Stimulated activated CD8-positive, alpha-beta memory T cell treated with anti-CD3 and anti-CD28 coated beads, Interleukin-2, amount 100 ng/mL, for 1 hour (primary cell): Measurements from ENCODE around the gene MAPK8IP3.

Experiments
- DNase-seq, 2 donors: peaks; one replicate each; pipeline ENCODE4 v3.0.0-alpha.2; 2020; ENCODE audit warnings: low read depth in 2 of 2

Gene MAPK8IP3, protein sequence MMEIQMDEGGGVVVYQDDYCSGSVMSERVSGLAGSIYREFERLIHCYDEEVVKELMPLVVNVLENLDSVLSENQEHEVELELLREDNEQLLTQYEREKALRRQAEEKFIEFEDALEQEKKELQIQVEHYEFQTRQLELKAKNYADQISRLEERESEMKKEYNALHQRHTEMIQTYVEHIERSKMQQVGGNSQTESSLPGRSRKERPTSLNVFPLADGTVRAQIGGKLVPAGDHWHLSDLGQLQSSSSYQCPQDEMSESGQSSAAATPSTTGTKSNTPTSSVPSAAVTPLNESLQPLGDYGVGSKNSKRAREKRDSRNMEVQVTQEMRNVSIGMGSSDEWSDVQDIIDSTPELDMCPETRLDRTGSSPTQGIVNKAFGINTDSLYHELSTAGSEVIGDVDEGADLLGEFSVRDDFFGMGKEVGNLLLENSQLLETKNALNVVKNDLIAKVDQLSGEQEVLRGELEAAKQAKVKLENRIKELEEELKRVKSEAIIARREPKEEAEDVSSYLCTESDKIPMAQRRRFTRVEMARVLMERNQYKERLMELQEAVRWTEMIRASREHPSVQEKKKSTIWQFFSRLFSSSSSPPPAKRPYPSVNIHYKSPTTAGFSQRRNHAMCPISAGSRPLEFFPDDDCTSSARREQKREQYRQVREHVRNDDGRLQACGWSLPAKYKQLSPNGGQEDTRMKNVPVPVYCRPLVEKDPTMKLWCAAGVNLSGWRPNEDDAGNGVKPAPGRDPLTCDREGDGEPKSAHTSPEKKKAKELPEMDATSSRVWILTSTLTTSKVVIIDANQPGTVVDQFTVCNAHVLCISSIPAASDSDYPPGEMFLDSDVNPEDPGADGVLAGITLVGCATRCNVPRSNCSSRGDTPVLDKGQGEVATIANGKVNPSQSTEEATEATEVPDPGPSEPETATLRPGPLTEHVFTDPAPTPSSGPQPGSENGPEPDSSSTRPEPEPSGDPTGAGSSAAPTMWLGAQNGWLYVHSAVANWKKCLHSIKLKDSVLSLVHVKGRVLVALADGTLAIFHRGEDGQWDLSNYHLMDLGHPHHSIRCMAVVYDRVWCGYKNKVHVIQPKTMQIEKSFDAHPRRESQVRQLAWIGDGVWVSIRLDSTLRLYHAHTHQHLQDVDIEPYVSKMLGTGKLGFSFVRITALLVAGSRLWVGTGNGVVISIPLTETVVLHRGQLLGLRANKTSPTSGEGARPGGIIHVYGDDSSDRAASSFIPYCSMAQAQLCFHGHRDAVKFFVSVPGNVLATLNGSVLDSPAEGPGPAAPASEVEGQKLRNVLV (N-terminal part only)

DNA sequence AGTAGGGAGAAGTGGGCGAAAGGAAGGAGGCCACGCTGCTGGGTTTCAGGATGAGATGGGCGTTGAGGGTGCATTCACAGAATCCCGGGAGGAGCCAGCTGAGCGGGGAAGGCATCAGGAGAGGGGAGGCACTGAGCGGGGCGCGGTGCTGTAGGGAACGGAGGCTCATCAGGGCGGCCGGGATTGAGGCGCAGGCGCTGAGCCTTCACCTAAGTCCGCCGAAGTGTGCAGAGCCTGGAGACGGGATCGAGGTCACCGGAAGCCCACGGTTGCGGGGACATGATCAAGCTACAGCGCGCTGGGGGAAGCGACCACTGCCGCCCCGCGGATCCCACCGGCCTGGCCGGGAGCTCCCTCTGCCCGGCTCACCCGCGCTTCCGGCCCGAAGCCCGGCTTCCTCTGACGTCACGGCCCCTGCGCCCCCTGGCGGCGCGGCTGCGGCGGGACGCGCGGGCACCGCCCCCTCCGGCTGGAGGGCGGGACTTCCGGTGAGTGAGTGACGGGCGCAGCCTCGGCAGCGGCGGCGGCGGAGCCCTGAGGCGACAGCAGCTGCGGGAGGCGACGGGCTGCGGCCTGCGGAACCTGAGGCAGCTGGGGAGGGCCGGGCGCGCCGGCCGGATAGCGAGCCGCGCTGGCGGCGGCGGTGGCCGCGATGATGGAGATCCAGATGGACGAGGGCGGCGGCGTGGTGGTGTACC lies at the start of gene MAPK8IP3:
Gene MAPK8IP3, plus strand, starts transcription at position 508 of the 698 bp plus-strand sequence. Its CDS starts 145 bp downstream, at position 653.
- peak; percentile 92 for DNase-seq

DNA sequence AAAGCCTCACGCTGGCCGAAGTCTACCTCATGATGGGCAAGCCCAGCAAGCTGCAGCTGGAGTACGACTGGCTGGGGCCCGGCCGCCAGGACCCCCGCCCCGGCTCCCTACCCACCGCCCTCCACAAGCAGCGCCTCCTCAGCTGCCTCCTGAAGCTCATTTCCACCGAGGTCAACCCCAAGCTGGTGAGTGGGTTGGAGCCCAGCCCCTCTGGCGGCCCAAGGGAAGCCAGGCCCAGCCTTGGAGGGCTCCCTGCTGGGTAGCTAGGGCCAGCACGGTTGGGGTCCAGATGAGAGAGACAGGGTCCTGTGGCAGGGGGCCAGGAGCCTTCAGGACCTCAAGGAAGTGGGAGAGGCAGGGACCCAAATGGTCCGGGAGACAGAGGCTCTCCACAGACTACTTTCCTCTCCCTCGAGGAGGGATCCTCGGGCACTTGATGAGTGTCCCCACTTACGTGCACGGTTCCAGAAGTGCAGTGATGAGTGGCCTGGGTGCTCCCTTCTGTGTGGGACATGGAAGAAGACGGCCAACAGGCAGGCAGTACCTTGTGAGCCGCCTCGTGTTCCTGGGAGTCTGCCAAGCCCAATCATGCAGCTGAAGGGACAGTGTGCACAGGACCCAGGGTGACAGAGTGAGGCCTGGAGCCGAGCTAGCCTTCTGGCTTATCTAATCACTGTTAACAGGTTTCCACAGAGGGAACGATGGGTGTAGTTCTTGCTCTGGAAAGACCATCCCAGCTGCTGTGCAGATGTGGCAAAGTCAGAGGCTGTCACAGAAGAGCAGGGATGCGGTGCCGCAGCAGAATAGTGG lies 49.0 kb upstream of the MAPK8IP3 start:
- DNase-seq, result no peak

DNA sequence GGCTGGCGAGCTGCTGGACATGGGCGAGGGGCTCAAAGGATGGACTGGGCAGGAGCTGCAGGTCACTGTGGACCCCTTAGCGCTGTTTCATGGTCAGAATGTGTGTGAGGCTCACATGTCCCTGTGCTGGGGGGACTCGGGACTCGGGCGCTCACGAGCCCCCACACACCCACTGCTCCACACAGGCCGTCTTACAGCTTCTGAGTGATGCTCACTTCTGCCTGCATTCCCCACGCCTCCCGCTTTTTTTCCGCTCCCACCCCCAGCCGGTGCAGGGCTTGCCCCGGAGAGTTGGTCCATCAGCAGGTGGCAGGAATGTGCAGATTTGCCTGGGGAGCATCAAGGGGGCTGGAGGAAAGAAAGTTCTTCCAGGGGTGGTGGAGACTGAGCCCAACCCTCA lies 48.2 kb upstream of the MAPK8IP3 start:
- DNase-seq, result no peak

DNA sequence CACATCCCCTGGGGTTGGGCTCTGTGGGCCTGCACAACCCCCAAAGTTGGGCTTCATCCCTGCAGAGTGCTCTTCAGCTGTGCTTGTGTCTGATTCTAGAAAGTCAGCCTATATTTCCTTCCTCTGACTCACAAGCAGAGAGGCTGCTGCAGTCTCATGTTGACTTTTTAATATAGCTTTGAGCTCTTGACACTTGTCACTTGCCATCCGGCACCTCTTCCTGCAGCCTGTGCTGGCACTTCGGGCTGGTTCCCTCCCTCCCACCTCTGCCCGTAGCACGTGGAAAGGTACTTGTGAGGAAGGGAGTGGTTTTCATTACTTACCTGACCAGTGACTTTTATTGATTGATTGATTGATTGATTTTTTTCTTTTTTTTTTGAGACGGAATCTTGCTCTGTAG lies 47.0 kb upstream of the MAPK8IP3 start:
- no peak for DNase-seq

DNA sequence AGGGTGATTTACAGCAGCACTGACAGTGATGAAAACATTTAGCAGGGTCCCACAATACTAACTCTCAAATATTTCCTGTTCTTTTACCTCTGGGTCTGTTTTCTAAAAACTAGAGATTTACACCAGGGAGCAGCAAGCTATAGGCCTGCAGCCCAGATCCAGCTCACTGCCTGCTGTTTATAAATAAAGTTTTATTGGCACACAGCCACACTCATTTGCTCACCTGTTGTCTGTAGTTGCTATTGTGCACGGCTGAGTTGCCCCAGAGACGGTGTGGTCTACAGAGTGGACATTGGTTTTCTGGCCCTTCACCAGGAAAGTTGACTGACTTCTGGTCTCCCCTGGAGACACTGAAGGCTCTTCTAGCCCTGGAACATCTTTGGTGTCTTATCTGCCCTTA lies 44.2 kb upstream of the MAPK8IP3 start:
- no peak for DNase-seq

DNA sequence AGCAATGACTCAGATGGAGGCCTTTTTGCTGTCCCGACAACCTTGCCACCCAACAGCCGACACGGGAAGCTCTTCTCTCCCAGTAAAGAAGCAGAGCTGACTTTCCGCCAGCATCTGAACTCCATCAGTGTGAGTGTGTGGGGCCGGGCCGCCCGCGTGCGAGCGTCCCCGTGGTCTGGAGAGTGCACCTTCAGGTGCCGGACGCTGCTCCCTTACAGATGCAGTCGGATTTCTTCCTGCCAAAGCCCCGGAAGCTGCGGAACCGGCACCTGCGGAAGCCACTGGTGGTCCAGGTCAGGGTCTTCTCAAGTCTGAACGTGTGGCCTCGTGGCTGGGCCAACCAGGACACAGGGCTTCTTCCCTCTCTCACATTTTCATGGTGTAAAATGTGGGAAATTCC lies 43.5 kb upstream of the MAPK8IP3 start:
- no peak for DNase-seq

DNA sequence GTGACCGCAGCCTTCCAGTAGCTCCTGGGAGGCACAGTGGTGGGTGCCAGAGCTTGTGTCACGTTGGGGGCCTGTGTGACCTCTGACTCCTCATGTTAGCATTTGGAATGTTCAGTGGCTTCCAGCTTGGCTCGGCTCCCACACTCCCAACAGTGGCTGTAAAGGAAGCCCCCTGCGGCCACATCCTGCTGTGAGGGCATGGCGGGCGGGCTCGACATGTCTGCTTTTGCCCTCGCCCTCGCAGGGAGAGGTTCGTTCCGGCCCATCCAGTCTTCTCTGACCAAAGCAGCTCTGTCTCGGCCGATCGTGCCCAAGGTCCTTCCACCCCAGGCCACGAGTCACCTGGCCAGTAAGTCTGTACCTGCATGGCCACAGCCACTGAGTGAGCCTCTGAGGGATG lies 40.2 kb upstream of the MAPK8IP3 start:
- no peak for DNase-seq

DNA sequence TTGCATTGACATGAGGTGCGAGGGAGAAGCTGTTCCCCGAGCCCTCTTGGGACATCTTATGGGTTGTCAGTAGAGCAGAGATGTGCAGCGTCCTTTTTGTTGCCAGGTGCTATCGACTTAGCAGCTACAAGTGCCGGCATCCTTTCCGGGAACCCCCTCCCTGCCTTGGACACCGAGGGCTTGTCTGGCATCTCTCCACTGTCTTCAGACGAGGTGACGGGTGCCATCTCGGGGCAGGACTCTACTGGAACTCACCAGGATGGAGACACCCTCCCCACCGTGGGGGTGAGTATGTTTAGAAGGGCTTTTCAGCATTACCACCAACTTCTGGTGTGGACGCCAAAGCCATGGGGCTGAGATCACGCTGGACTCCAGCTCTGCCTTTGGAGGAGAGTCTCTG lies 39.7 kb upstream of the MAPK8IP3 start:
- no peak for DNase-seq

DNA sequence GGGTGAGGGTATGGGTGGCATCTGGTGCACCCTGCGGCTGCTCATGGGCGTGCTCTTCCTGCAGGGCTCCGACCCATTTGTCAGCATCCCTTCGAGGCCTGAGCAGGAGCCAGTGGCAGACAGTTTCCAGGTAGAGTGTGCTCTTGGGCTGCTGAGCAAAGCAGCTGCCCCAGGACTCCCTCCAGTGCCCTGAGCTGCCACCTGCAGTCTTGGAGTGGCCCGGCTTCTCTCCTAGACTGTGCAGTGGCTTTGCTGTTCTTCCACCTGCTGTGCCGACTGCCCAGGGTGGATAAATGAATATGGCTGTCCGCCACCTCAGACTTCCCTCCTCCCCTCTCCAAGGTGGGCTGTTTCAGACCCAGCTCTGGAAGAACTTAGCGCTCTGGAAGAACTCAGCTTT lies 38.7 kb upstream of the MAPK8IP3 start:
- DNase-seq, result no peak

DNA sequence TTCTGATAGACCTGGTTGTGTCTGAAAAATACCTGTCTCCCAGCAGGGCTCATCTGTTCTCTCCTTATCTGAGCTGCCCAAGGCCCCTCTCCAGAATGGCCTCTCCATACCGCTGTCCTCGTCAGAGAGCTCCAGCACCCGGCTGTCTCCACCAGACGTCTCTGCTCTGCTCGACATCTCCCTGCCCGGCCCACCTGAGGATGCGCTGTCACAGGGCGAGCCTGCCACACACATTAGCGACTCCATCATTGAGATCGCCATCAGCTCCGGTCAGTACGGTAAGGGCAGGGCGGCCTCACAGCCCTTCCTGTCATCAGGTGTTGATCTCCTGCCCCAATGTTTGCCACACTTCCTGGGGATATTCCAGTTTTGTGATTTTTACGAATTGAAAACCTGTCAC lies 38.1 kb upstream of the MAPK8IP3 start:
- no peak for DNase-seq

DNA sequence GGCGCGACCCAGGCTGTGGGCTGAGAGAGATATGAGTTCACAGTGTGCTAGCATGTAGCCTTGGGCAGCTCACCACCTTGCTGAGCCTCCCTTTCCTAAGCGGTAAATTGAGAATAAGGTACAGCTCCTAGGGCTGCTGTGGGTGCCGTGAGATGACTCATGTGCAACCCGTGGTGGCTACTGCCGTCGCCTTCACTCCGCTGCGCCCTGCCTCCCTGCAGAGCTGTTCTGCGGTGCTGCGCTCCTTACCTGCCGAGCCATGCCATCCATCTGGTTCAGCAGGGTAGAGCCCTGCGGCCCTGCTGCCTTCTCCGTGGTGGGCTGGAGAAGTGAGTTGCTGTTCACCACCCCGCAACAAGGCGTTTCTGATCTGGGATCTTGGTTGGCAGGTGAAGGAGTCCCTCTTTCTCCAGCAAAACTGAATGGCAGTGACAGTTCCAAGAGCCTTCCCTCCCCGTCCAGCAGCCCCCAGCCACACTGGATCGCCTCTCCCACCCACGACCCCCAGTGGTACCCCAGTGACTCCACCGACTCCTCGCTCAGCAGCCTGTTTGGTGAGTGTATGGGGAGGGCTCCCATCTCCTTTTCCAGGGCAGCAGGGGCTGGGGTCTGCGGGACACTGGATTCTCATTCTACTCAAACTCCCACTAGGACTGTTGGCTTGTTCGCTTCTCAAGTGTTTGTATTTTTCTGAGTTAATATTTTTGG lies 37.2 kb upstream of the MAPK8IP3 start:
- no peak for DNase-seq

DNA sequence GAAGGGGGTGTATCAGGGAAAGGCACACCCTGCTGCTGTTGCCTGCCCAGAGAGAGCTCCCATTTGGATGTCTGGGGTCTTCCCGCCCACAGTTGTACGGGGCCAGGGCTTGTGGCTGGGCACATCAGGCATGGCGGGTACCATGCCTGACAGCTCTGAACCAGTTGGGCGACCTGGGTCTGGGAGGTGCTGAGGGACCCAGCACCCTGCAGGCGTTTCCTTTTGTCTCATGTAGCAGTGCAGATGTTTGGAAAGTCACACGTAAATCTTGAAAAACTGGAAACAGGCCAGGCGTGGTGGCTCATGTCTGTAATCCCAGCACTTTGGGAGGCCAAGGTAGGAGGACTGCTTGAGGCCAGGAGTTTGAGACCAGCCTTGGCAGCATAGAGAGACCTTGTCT lies 36.3 kb upstream of the MAPK8IP3 start:
- DNase-seq, result no peak

DNA sequence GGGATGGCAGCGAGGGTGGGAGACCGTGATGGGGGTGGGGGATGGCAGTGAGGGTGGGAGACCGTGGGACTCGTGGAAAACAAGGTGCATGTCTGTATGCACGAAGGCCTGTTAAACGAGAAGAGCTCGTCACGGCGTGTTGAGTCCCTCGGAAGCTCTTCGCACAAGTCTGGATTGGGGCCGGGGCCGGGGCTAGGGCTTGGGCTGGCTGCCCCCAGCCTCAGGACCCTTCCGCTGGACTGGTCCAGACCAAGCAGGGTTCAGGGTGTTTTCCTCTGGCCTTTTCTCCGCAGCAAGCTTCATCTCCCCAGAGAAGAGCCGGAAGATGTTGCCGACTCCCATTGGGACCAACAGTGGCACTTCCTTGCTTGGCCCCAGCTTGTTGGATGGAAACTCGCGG lies 35.6 kb upstream of the MAPK8IP3 start:
- DNase-seq, result no peak

DNA sequence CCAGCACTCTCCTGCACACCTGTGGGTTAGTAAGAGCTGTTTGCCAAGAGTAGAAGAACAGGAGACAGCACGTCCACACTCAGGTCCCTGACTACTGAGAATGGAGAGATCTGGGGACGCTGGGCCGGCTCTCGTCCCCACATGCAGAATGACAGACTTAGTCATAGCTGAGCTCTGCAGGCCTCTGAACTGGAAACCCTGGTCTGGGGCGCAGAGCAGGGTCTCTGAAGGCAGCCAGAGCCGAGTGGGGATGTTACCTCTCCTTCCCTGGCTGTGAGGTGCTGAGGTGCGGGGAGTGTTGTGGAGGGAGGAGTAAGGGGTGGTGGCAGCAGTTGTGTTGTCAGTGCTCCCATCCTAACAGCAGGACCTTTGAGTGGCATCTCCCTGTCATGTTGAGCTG lies 35.1 kb upstream of the MAPK8IP3 start:
- no peak for DNase-seq

DNA sequence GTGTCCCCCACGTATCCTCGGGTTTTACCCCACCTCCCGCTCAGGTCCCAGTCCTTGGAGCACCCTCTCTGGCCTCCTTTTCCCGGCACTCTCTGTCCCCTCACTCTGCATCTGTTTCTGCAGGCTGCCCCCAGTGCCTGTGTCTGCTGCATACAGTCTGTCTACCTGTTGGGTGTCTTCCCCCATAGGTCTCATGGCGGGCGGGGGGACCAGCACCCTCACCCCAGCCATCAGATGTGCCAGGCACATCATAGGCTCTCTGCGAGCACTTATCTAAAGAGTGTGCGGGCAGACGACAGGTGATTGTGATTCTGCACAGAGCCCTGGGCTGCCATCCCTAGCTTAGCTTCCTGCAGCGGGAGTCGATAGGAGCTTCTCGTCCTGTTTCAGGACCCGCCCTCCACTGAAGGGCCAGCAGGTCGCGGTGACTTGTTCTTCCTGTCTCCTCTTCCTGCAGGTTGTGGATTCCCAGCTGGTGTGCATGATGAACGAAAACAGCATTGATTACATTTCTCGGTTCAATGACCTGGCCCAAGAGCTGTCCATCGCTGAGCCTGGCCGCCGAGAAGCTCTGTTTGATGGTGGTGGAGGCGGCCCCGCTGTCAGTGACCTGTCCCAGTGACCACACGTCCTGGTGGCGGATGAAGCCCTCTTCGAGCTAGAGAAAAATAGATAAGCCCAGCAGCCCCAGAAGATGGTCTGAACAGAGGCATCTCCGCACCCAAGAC lies 32.4 kb upstream of the MAPK8IP3 start:
- no peak for DNase-seq

DNA sequence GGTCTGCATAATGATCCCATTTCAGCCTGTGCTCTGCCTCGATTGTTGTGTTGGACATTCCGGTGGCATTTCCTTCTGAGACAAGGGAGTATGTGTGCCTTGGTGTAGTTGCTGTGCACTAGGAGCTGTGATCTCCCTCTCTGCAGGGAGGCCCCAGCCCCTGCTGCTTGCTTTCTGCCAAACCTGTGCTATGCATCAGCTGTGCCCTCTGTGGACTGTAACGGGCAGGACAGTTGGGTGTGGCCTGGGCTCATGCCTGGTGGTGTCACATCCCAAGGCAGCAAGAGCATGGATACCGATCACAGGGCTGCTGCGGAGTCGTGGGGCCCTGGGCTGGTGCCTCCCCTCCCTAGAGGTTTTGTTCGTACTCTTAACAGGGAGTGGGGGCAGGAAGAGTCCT lies 31.7 kb upstream of the MAPK8IP3 start:
- DNase-seq, result no peak

DNA sequence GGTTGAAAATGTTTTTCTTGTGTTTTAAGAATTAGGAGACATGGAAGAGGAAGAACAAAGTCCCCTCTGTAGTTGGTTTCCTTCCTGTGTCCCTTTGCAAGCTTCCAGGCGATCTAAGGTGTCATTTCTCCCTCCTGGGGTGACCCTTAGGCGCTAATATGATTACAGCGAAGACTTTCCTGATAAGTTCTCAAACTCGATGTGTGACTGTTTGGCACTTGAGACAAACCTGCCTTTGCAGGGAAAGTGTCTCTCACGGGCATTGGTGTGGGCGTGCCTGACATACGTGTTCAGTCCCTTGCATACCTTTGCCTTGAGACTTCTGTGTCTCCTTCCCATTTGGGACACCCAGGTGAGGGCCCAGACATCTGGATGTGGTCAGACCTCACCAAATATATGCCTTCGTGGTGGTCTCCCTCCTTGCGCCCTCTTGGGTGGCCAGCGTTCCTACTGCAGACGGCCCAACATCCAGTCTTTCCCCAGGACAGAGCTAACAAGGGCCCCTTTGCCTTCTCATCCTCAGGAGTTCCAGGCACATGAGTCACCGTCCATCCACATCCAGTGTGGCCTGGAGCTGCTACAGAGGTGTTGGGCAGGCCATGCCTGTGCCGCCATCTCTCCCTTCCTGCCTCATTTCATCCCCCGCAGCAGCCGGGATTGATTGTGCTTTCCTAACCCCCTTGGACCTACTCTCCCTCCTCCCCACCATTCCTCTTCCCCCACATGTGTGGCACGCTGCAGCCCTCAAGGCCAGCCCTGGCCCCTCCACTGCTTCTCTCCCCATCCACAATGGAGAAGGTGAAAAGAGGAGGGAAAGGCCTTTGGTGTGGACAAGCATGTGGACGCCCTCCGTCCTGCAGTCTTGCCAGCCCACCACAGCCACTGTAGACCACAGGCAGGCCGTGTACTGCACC lies 31.0 kb upstream of the MAPK8IP3 start:
- no peak for DNase-seq

DNA sequence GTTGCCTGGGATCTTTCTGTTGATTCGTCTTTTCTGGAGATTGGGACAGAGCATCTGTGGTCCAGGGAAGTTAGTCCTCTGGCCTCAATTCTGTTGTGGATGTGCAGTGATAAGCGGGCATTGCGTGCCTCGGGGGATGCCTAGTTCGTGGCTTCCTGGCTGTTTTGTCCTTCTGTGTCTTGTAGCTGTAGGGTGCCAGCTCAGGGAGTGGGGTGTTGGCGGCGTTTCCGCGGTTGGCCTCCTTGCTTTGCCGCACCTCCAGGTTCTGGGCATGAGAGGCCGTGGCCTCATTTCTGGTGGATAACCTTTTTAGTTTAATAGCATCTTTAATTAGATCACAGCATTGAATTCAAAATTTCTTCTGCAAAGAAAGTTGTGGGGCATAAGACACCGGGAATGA lies 29.3 kb upstream of the MAPK8IP3 start:
- DNase-seq, result no peak
